SK-N-SH treated with all-trans-retinoic acid at 6 μM for 48 hours (cell line): ENCODE measurements around the gene UNC119B.
A peak's percentile ranks its signal among the peaks of the same experiment; 100 is the strongest.

ENCODE experiments used
- ATAC-seq: fragments of 200-7000 bp; cut with Tn5 transposase; 3 replicates; pipeline ENCODE4 v1.9.1; 2020; ENCODE audit warnings: mild to moderate bottlenecking, moderate library complexity
- ARNTL ChIP-seq: fragments of 450-650 bp; formaldehyde crosslinking; IDR thresholded peaks from 2 replicates; pipeline ENCODE4 v1.5.0; 2020; ENCODE audit warnings: low read depth, mild to moderate bottlenecking, moderate library complexity, borderline replicate concordance
- BACH2 ChIP-seq: fragments of 250-450 bp; sonication (Bioruptor Pico); IDR thresholded peaks from 2 replicates; pipeline ENCODE4 v1.9.0; 2021; ENCODE audit warnings: mild to moderate bottlenecking, borderline replicate concordance
- CSDC2 ChIP-seq: fragments of 250-450 bp; sonication (Bioruptor Pico); IDR thresholded peaks from 2 replicates; pipeline ENCODE4 v1.5.0; 2020; ENCODE audit warnings: mild to moderate bottlenecking, moderate library complexity
- CSRNP3 ChIP-seq: fragments of 250-450 bp; sonication (Bioruptor Pico); IDR thresholded peaks from 2 replicates; pipeline ENCODE4 v1.5.1; 2021; ENCODE audit warnings: mild to moderate bottlenecking, moderate library complexity
- ESRRG ChIP-seq: fragments of 250-450 bp; sonication (Bioruptor Pico); IDR thresholded peaks from 2 replicates; pipeline ENCODE4 v1.6.1; 2021; ENCODE audit warnings: mild to moderate bottlenecking
- GLIS3 ChIP-seq: fragments of 250-450 bp; sonication (Bioruptor Pico); IDR thresholded peaks from 2 replicates; pipeline ENCODE4 v1.5.0; 2020; ENCODE audit warnings: mild to moderate bottlenecking, moderate library complexity
- ISL1 ChIP-seq: fragments of 250-450 bp; sonication (Bioruptor Pico); IDR thresholded peaks from 2 replicates; pipeline ENCODE4 v2.1.2; 2022; ENCODE audit warnings: mild to moderate bottlenecking, moderate library complexity
- OSR1 ChIP-seq: fragments of 250-450 bp; sonication (Bioruptor Pico); IDR thresholded peaks from 2 replicates; pipeline ENCODE4 v1.8.0; 2022; ENCODE audit warnings: moderate library complexity, mild to moderate bottlenecking, inconsistent platforms
- POU6F1 ChIP-seq: fragments of 250-450 bp; sonication (Bioruptor Pico); IDR thresholded peaks from 2 replicates; pipeline ENCODE4 v1.8.0; 2021; ENCODE audit warnings: low read depth, mild to moderate bottlenecking, moderate library complexity, borderline replicate concordance
- RARB ChIP-seq: fragments of 250-450 bp; sonication (Bioruptor Pico); IDR thresholded peaks from 2 replicates; pipeline ENCODE4 v1.8.0; 2021; ENCODE audit warnings: mild to moderate bottlenecking, moderate library complexity
- SNAI2 ChIP-seq: fragments of 250-450 bp; sonication (Bioruptor Pico); IDR thresholded peaks from 2 replicates; pipeline ENCODE4 v1.5.0; 2020; ENCODE audit warnings: mild to moderate bottlenecking, moderate library complexity
- TCF4 ChIP-seq: fragments of 250-450 bp; sonication (Bioruptor Pico); IDR thresholded peaks from 2 replicates; pipeline ENCODE4 v1.8.0; 2021; ENCODE audit warnings: mild to moderate bottlenecking, moderate library complexity, borderline replicate concordance
- TOX ChIP-seq: fragments of 250-450 bp; sonication (Bioruptor Pico); IDR thresholded peaks from 2 replicates; pipeline ENCODE4 v1.8.0; 2021; ENCODE audit warnings: mild to moderate bottlenecking, moderate library complexity, borderline replicate concordance
- ZC3H10 ChIP-seq: fragments of 250-450 bp; sonication (Bioruptor Pico); IDR thresholded peaks from 2 replicates; pipeline ENCODE4 v1.5.1; 2021; ENCODE audit warnings: mild to moderate bottlenecking, moderate library complexity
- ZFP3 ChIP-seq: fragments of 250-450 bp; sonication (Bioruptor Pico); IDR thresholded peaks from 2 replicates; pipeline ENCODE4 v1.5.0; 2020; ENCODE audit warnings: mild to moderate bottlenecking, moderate library complexity
- ZFP30 ChIP-seq: fragments of 450-650 bp; formaldehyde crosslinking; IDR thresholded peaks from 2 replicates; pipeline ENCODE4 v1.5.0; 2022; ENCODE audit warnings: mild to moderate bottlenecking, moderate library complexity
- ZNF565 ChIP-seq: fragments of 450-650 bp; formaldehyde crosslinking; conservative IDR thresholded peaks from 2 replicates; pipeline ENCODE4 v1.5.0; 2020; ENCODE audit warnings: low read depth, mild to moderate bottlenecking, moderate library complexity
- ZNF70 ChIP-seq: fragments of 450-650 bp; formaldehyde crosslinking; IDR thresholded peaks from 2 replicates; pipeline ENCODE4 v1.5.0; 2020; ENCODE audit warnings: mild to moderate bottlenecking, moderate library complexity
- ZNF8 ChIP-seq: fragments of 450-650 bp; formaldehyde crosslinking; IDR thresholded peaks from 2 replicates; pipeline ENCODE4 v1.5.0; 2020; ENCODE audit warnings: mild to moderate bottlenecking, moderate library complexity
- TF ChIP-seq, protein P1 (sequence below): fragments of 250-450 bp; sonication (Bioruptor Pico); IDR thresholded peaks from 2 replicates; pipeline ENCODE4 v1.5.1; 2020; ENCODE audit warnings: low read depth, mild to moderate bottlenecking, moderate library complexity
- TF ChIP-seq, protein P2 (sequence below): fragments of 250-450 bp; sonication (Bioruptor Pico); IDR thresholded peaks from 2 replicates; pipeline ENCODE4 v1.8.0; 2020; ENCODE audit warnings: mild to moderate bottlenecking, moderate library complexity, borderline replicate concordance

Gene UNC119B

GRCh38 chr12:120710031-120710804, at the start of gene UNC119B:
Gene UNC119B (plus strand): TSS chr12:120710458. CDS start chr12:120710475, 17 bp downstream.
- TF ChIP-seq ZFP30 (no peak), ZNF8 (no peak), GLIS3 (CRISPR knock-in tag) (no peak), SNAI2 (CRISPR knock-in tag) (no peak), OSR1 (CRISPR knock-in tag) (no peak), CSRNP3 (no peak), ZFP3 (CRISPR knock-in tag) (no peak), ZC3H10 (no peak), POU6F1 (CRISPR knock-in tag) (no peak), ZNF70 (CRISPR knock-in tag) (no peak), RARB (CRISPR knock-in tag) (no peak), ISL1 (CRISPR knock-in tag) (no peak), ZNF565 (CRISPR knock-in tag) (no peak), BACH2 (CRISPR knock-in tag) (no peak)
- TF ChIP-seq, protein P1, sequence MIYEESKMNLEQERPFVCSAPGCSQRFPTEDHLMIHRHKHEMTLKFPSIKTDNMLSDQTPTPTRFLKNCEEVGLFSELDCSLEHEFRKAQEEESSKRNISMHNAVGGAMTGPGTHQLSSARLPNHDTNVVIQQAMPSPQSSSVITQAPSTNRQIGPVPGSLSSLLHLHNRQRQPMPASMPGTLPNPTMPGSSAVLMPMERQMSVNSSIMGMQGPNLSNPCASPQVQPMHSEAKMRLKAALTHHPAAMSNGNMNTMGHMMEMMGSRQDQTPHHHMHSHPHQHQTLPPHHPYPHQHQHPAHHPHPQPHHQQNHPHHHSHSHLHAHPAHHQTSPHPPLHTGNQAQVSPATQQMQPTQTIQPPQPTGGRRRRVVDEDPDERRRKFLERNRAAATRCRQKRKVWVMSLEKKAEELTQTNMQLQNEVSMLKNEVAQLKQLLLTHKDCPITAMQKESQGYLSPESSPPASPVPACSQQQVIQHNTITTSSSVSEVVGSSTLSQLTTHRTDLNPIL (CRISPR knock-in tag) = no peak
- peak; percentile 85 for ATAC-seq

GRCh38 chr12:120661432-120661831, 48.8 kb upstream of the UNC119B start:
- no peak for ATAC-seq
- TF ChIP-seq POU6F1 (CRISPR knock-in tag) = no peak
- TF ChIP-seq ZNF70 (CRISPR knock-in tag) = no peak
- TF ChIP-seq, protein P2, sequence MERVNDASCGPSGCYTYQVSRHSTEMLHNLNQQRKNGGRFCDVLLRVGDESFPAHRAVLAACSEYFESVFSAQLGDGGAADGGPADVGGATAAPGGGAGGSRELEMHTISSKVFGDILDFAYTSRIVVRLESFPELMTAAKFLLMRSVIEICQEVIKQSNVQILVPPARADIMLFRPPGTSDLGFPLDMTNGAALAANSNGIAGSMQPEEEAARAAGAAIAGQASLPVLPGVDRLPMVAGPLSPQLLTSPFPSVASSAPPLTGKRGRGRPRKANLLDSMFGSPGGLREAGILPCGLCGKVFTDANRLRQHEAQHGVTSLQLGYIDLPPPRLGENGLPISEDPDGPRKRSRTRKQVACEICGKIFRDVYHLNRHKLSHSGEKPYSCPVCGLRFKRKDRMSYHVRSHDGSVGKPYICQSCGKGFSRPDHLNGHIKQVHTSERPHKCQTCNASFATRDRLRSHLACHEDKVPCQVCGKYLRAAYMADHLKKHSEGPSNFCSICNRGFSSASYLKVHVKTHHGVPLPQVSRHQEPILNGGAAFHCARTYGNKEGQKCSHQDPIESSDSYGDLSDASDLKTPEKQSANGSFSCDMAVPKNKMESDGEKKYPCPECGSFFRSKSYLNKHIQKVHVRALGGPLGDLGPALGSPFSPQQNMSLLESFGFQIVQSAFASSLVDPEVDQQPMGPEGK = no peak
- TF ChIP-seq ZNF8 = no peak
- TF ChIP-seq ARNTL (CRISPR knock-in tag) = no peak
- no peak for TF ChIP-seq TCF4 (CRISPR knock-in tag)
- no peak for TF ChIP-seq ZFP3 (CRISPR knock-in tag)
- TF ChIP-seq, protein P1 (CRISPR knock-in tag) = no peak
- no peak for TF ChIP-seq CSDC2 (CRISPR knock-in tag)
- TF ChIP-seq RARB (CRISPR knock-in tag) = no peak
- no peak for TF ChIP-seq ZFP30
- no peak for TF ChIP-seq ISL1 (CRISPR knock-in tag)
- no peak for TF ChIP-seq TOX (CRISPR knock-in tag)

DNA sequence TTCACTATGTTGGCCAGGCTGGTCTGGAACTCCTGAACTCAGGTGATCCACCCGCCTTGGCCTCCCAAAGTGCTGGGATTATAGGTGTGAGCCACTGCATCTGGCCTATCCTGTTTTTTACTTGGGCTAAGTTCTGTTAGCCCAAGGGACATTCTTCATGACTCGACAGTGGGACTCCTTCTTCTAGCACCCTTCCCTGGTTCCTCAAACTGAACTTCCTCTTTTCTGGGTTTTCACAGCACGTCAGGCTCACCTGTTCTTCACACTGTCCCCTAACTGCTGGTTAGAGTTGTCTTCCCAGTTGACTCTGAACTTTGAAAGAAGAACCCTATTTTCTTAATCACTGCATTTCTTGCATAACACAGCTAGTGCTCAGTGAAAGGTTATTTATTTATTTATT, 47.4 kb upstream of the UNC119B start:
- no peak for ATAC-seq
- TF ChIP-seq SNAI2 (CRISPR knock-in tag) = no peak
- no peak for TF ChIP-seq ARNTL (CRISPR knock-in tag)
- TF ChIP-seq ISL1 (CRISPR knock-in tag) = no peak
- TF ChIP-seq TCF4 (CRISPR knock-in tag) = no peak
- TF ChIP-seq, protein P1 (CRISPR knock-in tag) = no peak
- no peak for TF ChIP-seq ESRRG (CRISPR knock-in tag)
- no peak for TF ChIP-seq CSDC2 (CRISPR knock-in tag)
- no peak for TF ChIP-seq BACH2 (CRISPR knock-in tag)
- TF ChIP-seq, protein P2 = no peak
- TF ChIP-seq ZC3H10 = no peak
- TF ChIP-seq POU6F1 (CRISPR knock-in tag) = no peak
- no peak for TF ChIP-seq OSR1 (CRISPR knock-in tag)
- no peak for TF ChIP-seq GLIS3 (CRISPR knock-in tag)
